ENCODE data around the gene ANO10.
"Not testable (repeated sequence)": the region's sequence is repeated elsewhere in the genome, so short reads cannot be mapped to it uniquely, and the experiment has no call there.

Gene ANO10

GRCh38 chr3:43477600-43477999 lies 144.2 kb downstream of the ANO10 start:
- DNase-seq (ENCODE audit: low read depth), result peak; percentile 50

GRCh38 chr3:43473737-43474136 lies 148.1 kb downstream of the ANO10 start:
- DNase-seq (ENCODE audit: low read depth), result no peak

- DNase-seq (ENCODE audit: low read depth), result no peak
These were observed 148.6 kb downstream of the ANO10 start for GRCh38 chr3:43473244-43473643.

GRCh38 chr3:43468133-43468532 lies 153.7 kb downstream of the ANO10 start:
- DNase-seq (ENCODE audit: low read depth), result no peak

- DNase-seq (ENCODE audit: low read depth), result no peak
These were observed 156.7 kb downstream of the ANO10 start for GRCh38 chr3:43465109-43465508.

- DNase-seq (ENCODE audit: low read depth), result not testable (repeated sequence)
These were observed 159.2 kb downstream of the ANO10 start for GRCh38 chr3:43462566-43462965.

- no peak for DNase-seq (ENCODE audit: low read depth)
These were observed 160.5 kb downstream of the ANO10 start for GRCh38 chr3:43461345-43461744.

GRCh38 chr3:43457038-43457437 lies 164.8 kb downstream of the ANO10 start:
- not testable (repeated sequence) for DNase-seq (ENCODE audit: low read depth)

GRCh38 chr3:43455233-43455632 lies 166.6 kb downstream of the ANO10 start:
- no peak for DNase-seq (ENCODE audit: low read depth)

- DNase-seq (ENCODE audit: low read depth), result no peak
These were observed 167.8 kb downstream of the ANO10 start for GRCh38 chr3:43453981-43454380.

GRCh38 chr3:43451670-43452254 lies 170.0 kb downstream of the ANO10 start:
- no peak for DNase-seq (ENCODE audit: low read depth)

- DNase-seq (ENCODE audit: low read depth), result no peak
These were observed 173.7 kb downstream of the ANO10 start for GRCh38 chr3:43448098-43448497.

GRCh38 chr3:43445820-43446219 lies 176.0 kb downstream of the ANO10 start:
- no peak for DNase-seq (ENCODE audit: low read depth)

- DNase-seq (ENCODE audit: low read depth), result no peak
These were observed 178.9 kb downstream of the ANO10 start for GRCh38 chr3:43442872-43443395.

- DNase-seq (ENCODE audit: low read depth), result no peak
These were observed 185.2 kb downstream of the ANO10 start for GRCh38 chr3:43436507-43437140.

GRCh38 chr3:43435706-43436105 lies 186.1 kb downstream of the ANO10 start:
- no peak for DNase-seq (ENCODE audit: low read depth)

GRCh38 chr3:43434431-43434830 lies 187.4 kb downstream of the ANO10 start:
- no peak for DNase-seq (ENCODE audit: low read depth)

GRCh38 chr3:43432462-43432861 lies 189.3 kb downstream of the ANO10 start:
- no peak for DNase-seq (ENCODE audit: low read depth)

- no peak for DNase-seq (ENCODE audit: low read depth)
These were observed 195.4 kb downstream of the ANO10 start for GRCh38 chr3:43426388-43426787.

- DNase-seq (ENCODE audit: low read depth), result no peak
These were observed 196.0 kb downstream of the ANO10 start for GRCh38 chr3:43425829-43426228.

GRCh38 chr3:43423639-43424038 lies 198.2 kb downstream of the ANO10 start:
- DNase-seq (ENCODE audit: low read depth), result no peak

- no peak for DNase-seq (ENCODE audit: low read depth)
These were observed 198.7 kb downstream of the ANO10 start for GRCh38 chr3:43423142-43423541.

GRCh38 chr3:43418601-43419272 lies 203.1 kb downstream of the ANO10 start:
- no peak for DNase-seq (ENCODE audit: low read depth)
